GM12875 (cell line): ENCODE data around the gene DMAC1.

Experiments used
- H3K4me3 ChIP-seq: one replicate; pipeline ENCODE4 v1.5.1; 2011; ENCODE audit warnings: low read depth, low read length, control low read depth
- TF ChIP-seq, protein P1 (sequence below): IDR thresholded peaks from 2 replicates; pipeline ENCODE4 v1.5.1; 2011; ENCODE audit warnings: low read depth, mild to moderate bottlenecking, control low read depth, inconsistent platforms, low read length, moderate library complexity, borderline replicate concordance; ENCODE audit not compliant: insufficient read depth

Gene DMAC1, protein sequence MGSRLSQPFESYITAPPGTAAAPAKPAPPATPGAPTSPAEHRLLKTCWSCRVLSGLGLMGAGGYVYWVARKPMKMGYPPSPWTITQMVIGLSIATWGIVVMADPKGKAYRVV

DNA sequence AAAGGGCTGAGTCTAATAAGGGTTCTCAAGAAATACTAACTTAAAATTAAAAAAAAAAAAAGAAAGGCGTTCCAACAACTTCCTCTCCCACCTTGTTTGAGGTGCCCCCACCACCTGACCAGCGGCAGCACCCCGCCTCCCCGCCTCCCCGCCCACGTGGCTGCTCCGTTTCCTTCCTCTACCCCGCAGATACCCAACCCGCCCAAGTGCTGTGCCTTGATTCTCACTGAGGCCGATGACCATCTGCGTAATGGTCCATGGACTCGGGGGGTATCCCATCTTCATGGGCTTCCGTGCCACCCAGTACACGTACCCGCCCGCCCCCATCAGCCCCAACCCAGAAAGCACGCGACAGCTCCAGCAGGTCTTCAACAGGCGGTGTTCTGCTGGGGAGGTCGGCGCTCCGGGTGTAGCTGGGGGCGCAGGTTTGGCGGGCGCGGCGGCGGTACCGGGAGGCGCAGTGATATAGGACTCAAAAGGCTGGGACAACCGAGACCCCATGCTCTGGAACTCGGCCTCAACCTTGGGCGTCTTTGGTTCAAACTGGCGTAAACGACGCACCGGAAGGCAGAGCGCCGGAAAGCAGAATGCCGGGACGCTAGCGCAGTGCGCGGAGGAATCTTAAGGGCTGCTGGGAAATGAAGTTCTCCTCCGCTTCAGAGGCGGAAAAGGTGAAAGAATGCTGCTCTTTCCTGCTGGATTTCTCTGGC, at the start of gene DMAC1:
DMAC1 (minus strand) TSS at position 545 of the 710 bp plus-strand sequence; CDS start at position 501, 44 bp downstream.
- TF ChIP-seq, protein P1, sequence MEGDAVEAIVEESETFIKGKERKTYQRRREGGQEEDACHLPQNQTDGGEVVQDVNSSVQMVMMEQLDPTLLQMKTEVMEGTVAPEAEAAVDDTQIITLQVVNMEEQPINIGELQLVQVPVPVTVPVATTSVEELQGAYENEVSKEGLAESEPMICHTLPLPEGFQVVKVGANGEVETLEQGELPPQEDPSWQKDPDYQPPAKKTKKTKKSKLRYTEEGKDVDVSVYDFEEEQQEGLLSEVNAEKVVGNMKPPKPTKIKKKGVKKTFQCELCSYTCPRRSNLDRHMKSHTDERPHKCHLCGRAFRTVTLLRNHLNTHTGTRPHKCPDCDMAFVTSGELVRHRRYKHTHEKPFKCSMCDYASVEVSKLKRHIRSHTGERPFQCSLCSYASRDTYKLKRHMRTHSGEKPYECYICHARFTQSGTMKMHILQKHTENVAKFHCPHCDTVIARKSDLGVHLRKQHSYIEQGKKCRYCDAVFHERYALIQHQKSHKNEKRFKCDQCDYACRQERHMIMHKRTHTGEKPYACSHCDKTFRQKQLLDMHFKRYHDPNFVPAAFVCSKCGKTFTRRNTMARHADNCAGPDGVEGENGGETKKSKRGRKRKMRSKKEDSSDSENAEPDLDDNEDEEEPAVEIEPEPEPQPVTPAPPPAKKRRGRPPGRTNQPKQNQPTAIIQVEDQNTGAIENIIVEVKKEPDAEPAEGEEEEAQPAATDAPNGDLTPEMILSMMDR, result no peak

DNA sequence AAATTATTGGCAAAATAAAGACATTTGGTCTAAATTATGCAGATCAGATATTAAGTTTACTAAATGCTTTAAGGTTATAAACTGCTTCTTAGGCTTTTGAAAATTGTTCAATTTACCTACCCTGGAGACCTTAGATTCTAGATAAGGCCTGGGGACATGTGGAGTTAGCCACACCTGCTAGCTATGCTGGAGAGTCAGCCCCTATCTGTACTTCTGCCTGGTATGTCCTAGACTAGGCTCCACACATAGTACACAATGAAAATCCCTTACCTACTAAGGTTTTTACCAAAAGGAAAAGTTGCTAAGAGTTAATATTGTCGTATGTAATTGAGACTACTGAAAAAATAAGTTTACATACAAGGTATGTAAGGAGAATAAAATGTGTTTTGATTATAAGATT, 49.8 kb upstream of the DMAC1 start:
- no peak overlapping the region for H3K4me3 ChIP-seq
- TF ChIP-seq, protein P1, result no peak

More for the DNA sequence above, at the start of gene DMAC1:
- H3K4me3 ChIP-seq, result peak within 1 kb of the TSS; percentile 77

DNA sequence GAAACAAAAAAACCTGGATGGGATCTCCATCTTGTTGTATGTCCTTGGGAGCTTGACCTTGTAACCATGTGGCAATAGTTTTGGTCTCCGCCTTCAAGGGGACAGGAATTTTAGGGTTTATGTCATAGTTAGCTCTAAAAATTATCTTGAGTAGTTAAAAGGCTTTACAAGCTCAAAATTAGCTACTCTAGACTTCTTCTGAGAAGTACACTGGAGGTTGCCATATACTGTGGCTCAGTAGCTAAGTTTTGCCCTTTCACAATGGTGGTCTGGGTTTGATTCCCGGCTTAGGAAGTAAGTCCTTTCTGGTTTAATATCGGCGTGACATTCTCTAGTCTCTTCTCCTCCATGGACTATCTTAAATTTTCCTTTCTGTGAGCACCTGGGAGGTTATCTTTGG, 48.9 kb upstream of the DMAC1 start:
- H3K4me3 ChIP-seq, result no peak overlapping the region
- TF ChIP-seq, protein P1, result no peak

DNA sequence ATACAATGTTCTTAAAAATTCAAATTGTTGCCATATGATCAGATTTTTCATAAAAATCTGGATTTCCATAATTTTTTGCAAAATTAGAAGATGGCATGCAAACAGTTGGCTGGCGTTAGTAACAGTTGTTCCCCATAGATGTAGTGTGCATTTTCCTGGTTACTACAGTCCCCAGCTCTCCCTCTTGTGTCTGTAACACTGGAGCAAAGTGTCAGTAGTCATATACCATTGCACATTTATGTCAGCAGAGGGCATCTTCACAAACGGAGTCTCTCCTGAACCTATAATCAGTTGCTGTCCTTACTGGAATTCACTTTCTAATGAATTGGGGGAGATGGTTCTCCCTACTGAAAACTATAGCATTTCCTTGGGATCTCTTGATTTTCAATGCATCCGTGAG, 44.7 kb upstream of the DMAC1 start:
- TF ChIP-seq, protein P1, result peak; percentile 36; the same call in 1 of the 2 replicates
- H3K4me3 ChIP-seq, result no peak overlapping the region

DNA sequence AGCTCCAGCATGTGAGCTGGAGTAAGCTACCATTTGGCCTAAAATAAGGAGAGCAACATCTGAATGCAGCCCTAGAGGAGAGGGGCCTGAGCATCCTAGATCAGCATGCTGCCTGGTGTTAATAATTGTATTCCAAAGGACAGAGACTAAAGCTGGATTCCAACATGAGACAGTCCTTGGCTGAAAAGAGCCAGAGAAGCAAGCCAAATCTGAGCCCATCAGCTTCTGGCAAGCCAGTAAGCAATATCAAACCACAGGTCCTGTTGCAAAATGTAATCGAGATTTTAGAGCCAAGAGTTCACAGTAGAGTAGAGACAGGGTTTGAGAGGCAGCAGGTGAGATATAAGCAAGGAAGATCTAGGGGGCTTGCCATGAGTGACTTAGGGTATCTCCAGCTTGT, 42.3 kb upstream of the DMAC1 start:
- H3K4me3 ChIP-seq, result no peak overlapping the region
- TF ChIP-seq, protein P1, result no peak

DNA sequence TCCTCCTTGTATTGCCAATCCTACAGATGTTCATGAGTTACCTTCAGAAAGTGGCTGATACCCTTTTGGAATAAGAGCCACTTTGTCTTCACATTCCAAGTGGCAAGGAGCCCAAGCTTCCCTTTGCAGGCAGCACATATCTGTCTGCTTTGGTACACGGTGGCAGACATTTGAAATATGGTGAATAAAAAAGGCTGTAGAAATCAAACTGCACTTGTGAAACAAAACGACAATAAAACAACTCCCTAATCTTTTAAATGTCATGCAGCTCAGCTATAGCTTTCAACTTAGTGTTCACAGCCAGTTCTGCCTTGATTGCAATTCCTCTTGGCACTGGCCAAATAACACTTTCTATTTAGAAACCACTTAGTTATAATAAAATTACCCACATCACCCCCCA, 35.0 kb upstream of the DMAC1 start:
- TF ChIP-seq, protein P1, result no peak

DNA sequence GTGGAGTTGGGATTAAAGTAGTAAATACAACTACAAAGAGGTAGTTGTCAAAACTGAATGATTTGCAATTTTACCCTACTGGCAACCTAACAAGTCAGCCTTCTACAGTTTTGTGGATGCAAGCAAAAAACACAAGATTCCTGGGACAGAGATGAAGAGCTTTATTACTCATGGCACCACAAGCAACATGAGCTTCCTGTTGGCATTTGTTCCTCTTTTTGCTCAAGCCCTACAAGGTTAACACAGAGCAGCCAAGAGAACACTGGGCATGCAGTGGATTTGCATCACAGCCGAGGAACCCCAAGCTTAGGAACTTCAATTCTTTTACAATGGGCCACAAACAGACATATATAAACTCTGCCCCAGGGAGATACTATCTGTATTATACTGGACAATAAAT, 28.8 kb upstream of the DMAC1 start:
- H3K4me3 ChIP-seq, result no peak overlapping the region
- TF ChIP-seq, protein P1, result no peak

More for the DNA sequence above, 35.0 kb upstream of the DMAC1 start:
- H3K4me3 ChIP-seq, result no peak overlapping the region
